ENCODE measurements around the gene UBE2J2.

DNA sequence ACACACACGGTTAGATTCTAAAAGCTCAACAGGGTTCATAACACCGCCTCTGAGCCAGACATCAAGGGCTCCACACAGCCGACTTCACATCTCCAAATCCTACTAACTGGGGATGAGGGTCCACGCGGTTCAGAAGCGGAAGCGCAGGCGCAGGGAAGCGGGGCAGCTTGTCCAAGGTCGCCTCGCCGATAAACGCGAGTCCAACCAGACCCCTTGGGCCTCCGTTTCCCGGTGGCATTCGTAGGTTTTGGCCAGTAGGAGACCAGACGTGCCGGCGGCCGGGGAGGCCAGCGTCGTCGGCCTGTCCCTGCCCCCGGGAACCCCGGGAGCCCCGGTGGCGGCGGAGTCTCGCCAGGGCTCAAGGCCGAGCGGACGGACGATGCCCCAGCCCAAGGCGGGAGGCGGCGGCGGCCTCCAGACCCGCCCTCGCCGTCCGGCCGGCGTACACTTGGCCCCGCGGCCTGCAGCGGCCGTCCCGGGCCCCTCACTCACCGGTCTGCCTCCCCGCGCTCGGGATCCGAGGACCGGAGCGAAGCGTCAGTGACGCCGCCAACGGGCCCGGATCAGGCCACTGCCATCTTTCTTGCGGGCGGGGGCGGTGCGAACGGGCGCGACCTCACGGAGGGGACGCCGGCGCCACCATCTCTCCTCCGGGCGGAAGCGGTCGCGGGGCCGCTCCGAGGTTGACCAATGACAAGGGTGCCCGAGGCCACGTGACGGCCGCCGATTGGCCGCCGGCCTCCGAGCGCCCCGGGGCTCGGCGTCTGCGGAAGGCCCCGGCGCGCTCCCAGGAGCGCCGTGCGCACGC is 42.0 kb downstream of the UBE2J2 start, which contains the start of gene SDF4:
- TF ChIP-seq SMC3 (IDR thresholded peaks at IDR 0.05) = no peak
- TF ChIP-seq, protein P1, sequence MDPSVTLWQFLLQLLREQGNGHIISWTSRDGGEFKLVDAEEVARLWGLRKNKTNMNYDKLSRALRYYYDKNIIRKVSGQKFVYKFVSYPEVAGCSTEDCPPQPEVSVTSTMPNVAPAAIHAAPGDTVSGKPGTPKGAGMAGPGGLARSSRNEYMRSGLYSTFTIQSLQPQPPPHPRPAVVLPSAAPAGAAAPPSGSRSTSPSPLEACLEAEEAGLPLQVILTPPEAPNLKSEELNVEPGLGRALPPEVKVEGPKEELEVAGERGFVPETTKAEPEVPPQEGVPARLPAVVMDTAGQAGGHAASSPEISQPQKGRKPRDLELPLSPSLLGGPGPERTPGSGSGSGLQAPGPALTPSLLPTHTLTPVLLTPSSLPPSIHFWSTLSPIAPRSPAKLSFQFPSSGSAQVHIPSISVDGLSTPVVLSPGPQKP (IDR thresholded peaks at IDR 0.05; ENCODE audit: low read depth, low read length) = no peak
